H1 (cell line): ENCODE measurements around the gene EPHA6. TPM values are rescaled to one million over a fixed set of nuclear protein-coding genes. Genes with fewer than 3 reads are reported as not detected.

Experiments used
- RAD21 ChIP-seq, 2 experiments: IDR thresholded peaks in 1 of 2; conservative IDR thresholded peaks in 1 of 2; 2 replicates each; pipeline ENCODE4 v1.6.1; 2011; ENCODE audit warnings: low read depth in 2 of 2, low read length in 2 of 2, improper control_type of control experiment in 1 of 2, inconsistent platforms in 1 of 2, mild to moderate bottlenecking in 1 of 2, moderate library complexity in 1 of 2
- TBP ChIP-seq: IDR thresholded peaks from 2 replicates; pipeline ENCODE4 v1.6.1; 2011; ENCODE audit warnings: low read depth, low read length, improper control_type of control experiment
- polyA plus RNA-seq, 7 experiments: library from polyadenylated mRNA; depleted of rRNA in 3 of 7; stranded (reverse) in 5 of 7; unstranded in 2 of 7; fragments of >200 nt in 5 of 7; fragments of 200-250 nt in 2 of 7; gene quantifications; 1 replicate in 5 of 7; 2 replicates in 1 of 7; 4 replicates in 1 of 7; pipeline versions ENCODE4 v1.2.1 to v1.2.3, GENCODE V29; 2011 to 2013; ENCODE audit warnings: missing spikeins in 2 of 7, mixed read lengths in 2 of 7
- total RNA-seq: library from RNA; stranded (reverse); fragmentation: NEBNext Ultra II Directional; extraction: Animal tissue kit (Norgen Biotek cat#: 25700); gene quantifications from 2 replicates; pipeline ENCODE4 v1.2.1, GENCODE V29; 2021
- TF ChIP-seq, protein P1 (sequence below): fragments of 300-600 bp; sonication (generic); IDR thresholded peaks from 2 replicates; pipeline ENCODE4 v1.7.1; 2012; ENCODE audit warnings: low read length, moderate library complexity, mild to moderate bottlenecking, inconsistent platforms; ENCODE audit not compliant: insufficient replicate concordance

The EPHA6 gene
- total and polyA plus RNA-seq, 2 of the 8 experiments (the other 6 are each of a cell fraction or from before 2014, with no cell fraction given): 0.83 to 3.2 TPM

DNA sequence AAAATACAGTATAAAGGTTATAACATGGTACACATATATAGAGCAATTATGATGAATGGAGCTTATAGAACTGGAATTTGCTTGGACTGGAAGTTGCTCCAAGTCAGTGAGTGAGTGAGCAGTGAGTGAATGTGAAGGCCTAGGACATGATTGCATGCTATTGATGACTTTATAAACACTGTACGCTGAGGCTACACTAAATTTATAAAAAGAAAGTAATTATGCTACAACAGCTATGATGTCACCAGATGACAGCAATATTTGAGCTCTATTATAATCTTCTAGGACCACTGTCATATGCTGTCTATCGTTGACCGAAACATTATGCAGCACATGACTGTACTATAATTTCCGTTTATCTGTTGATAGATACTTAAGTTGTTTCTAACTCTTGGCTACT is 463.3 kb downstream of the EPHA6 start (continued):
- TF ChIP-seq, protein P1, sequence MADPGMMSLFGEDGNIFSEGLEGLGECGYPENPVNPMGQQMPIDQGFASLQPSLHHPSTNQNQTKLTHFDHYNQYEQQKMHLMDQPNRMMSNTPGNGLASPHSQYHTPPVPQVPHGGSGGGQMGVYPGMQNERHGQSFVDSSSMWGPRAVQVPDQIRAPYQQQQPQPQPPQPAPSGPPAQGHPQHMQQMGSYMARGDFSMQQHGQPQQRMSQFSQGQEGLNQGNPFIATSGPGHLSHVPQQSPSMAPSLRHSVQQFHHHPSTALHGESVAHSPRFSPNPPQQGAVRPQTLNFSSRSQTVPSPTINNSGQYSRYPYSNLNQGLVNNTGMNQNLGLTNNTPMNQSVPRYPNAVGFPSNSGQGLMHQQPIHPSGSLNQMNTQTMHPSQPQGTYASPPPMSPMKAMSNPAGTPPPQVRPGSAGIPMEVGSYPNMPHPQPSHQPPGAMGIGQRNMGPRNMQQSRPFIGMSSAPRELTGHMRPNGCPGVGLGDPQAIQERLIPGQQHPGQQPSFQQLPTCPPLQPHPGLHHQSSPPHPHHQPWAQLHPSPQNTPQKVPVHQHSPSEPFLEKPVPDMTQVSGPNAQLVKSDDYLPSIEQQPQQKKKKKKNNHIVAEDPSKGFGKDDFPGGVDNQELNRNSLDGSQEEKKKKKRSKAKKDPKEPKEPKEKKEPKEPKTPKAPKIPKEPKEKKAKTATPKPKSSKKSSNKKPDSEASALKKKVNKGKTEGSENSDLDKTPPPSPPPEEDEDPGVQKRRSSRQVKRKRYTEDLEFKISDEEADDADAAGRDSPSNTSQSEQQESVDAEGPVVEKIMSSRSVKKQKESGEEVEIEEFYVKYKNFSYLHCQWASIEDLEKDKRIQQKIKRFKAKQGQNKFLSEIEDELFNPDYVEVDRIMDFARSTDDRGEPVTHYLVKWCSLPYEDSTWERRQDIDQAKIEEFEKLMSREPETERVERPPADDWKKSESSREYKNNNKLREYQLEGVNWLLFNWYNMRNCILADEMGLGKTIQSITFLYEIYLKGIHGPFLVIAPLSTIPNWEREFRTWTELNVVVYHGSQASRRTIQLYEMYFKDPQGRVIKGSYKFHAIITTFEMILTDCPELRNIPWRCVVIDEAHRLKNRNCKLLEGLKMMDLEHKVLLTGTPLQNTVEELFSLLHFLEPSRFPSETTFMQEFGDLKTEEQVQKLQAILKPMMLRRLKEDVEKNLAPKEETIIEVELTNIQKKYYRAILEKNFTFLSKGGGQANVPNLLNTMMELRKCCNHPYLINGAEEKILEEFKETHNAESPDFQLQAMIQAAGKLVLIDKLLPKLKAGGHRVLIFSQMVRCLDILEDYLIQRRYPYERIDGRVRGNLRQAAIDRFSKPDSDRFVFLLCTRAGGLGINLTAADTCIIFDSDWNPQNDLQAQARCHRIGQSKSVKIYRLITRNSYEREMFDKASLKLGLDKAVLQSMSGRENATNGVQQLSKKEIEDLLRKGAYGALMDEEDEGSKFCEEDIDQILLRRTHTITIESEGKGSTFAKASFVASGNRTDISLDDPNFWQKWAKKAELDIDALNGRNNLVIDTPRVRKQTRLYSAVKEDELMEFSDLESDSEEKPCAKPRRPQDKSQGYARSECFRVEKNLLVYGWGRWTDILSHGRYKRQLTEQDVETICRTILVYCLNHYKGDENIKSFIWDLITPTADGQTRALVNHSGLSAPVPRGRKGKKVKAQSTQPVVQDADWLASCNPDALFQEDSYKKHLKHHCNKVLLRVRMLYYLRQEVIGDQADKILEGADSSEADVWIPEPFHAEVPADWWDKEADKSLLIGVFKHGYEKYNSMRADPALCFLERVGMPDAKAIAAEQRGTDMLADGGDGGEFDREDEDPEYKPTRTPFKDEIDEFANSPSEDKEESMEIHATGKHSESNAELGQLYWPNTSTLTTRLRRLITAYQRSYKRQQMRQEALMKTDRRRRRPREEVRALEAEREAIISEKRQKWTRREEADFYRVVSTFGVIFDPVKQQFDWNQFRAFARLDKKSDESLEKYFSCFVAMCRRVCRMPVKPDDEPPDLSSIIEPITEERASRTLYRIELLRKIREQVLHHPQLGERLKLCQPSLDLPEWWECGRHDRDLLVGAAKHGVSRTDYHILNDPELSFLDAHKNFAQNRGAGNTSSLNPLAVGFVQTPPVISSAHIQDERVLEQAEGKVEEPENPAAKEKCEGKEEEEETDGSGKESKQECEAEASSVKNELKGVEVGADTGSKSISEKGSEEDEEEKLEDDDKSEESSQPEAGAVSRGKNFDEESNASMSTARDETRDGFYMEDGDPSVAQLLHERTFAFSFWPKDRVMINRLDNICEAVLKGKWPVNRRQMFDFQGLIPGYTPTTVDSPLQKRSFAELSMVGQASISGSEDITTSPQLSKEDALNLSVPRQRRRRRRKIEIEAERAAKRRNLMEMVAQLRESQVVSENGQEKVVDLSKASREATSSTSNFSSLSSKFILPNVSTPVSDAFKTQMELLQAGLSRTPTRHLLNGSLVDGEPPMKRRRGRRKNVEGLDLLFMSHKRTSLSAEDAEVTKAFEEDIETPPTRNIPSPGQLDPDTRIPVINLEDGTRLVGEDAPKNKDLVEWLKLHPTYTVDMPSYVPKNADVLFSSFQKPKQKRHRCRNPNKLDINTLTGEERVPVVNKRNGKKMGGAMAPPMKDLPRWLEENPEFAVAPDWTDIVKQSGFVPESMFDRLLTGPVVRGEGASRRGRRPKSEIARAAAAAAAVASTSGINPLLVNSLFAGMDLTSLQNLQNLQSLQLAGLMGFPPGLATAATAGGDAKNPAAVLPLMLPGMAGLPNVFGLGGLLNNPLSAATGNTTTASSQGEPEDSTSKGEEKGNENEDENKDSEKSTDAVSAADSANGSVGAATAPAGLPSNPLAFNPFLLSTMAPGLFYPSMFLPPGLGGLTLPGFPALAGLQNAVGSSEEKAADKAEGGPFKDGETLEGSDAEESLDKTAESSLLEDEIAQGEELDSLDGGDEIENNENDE: no peak
- TF ChIP-seq TBP: no peak
- no peak for TF ChIP-seq RAD21 (IDR thresholded peaks at IDR 0.05 in 1 of 2, conservative IDR thresholded peaks at IDR 0.05 in 1 of 2; ENCODE audit: low read depth in 2 of 2, low read length in 2 of 2)
- TF ChIP-seq, all 59 proteins: peak for 0
